HL-60/S4 treated with phorbol 12-myristate 13-acetate at 8.2 ng/mL for 4 days and 3 days (cell line): ENCODE results near the gene FBXO48.

Source experiments
- in situ Hi-C: fragments of 300-500 bp; cut with MboI; formaldehyde crosslinking; loops from 2 replicates; pipeline ENCODE4 v1.15.0; 2022; ENCODE audit warnings: low sequenced_read_pairs

Gene FBXO48

DNA sequence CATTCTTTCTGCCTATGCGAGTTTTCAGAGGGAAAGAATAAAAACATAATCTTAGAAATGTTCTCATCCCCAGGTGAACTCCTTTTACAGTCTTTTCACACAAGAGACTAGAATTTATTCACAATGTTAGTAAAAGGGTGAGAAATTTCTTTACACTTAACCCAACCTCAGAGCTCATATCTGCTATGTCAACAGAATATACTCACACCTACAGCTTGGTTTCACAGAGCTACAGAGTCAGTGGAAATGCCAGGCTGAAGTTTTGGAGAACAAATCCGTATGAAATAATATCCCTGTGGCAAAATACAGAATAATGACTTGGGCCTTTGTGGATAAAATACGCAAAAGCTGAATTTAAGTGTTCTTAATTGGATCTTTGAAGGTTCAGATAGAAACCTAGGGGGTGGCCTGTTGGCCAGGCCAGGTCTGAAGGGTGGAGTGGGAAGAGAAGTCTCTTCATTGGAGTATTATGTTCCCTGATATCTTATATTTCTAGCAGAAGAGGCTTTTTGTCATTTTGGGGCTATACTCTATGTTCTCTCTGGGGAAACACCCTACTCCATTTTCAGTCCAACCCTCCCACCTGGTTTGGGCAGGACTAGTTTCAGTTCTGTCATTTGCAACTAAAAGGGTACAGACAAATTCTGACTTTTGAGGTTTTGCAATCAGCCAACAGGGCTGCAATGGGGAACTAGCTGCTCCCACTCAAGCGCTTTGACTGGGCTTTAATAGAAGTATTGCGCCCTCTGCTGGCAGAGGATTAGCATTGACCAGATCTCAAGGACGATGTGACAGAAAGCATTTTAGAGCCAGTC, 25.7 kb downstream of the FBXO48 start:
- in situ Hi-C loops = loop anchor here (5.0 to 25.0 kb wide), 2 partner anchors 64 to 254 kb away; no protein-coding TSS in a partner anchor

DNA sequence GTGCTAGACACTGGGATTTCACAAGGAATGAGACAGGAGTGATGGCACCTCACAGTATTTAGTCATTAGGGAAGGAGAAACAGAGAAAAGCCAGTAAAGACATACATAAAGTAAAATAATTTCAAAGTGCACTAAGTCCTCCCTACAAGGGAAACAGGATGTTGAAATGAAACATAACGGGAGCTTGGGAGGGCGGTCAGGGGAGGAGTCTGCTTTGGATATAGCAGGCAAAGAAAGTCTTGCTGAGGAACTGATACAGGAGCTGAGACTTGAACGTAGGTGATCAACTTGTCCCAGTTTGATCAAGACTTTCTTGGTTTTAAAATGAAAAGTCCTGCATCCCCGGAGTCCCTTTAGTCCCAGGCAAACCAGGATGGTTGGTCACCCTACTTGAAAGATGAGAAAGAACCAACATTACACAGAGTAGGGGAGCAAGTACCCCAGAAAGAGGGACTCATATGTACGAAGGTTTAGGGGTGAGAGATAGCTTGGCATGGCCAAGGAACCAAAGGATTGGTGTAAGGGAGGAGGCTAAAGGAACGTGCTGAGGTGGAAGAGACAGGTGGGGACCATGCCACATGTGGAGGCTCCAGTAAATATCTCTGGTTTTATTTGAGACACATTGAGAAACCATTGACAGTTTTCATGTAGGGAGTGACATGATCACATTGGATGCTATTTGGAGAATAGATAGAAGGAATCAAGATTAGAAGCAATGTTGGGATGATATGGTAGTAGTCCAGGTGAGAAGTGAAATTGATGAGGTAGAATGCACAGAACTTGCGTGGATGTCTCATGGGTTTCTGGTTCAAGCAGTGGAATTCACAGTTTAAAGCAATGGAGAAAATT, 28.4 kb downstream of the FBXO48 start:
- in situ Hi-C loops = loop anchor here (25.0 kb wide), 1 partner anchor 251 kb away; no protein-coding TSS in a partner anchor

DNA sequence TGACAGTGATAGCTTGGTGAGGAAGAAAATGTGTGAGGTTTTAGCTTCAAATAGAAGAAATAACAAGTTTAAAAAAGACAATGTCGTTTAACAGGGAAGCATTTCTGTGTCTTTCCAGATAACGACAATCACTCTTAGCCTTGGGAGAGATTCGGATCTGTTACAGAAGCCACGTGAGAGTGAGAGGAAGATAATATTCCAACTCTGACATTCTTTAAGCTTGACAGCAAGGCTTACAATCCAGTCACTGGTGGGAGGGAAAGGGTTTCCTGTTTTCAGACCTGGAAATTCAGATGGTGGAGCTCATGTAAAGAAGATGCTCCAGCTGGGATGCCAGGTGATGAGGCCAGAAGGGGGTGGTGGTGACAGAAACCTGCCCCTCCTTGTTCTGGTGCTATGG, 30.8 kb downstream of the FBXO48 start:
- in situ Hi-C loops = loop anchor here (25.0 kb wide), 1 partner anchor 249 kb away; no protein-coding TSS in a partner anchor

DNA sequence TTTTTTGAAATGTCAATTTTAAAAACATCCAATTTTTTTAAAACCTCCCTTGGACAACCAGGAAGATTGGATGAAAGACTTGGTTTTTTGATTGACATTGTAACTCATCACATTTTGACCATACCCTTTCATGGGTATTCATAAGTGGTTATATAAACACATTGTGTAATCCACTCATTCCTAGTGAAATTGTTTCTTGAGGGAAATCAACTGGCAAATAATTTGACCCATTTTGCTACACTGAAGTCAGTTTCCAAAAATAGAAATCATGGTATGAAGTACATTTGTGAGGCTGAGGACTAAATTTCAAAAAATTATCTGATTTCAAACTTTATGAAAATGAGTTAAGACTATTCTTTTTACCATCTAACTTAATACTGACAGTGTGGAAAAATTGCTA, 31.5 kb downstream of the FBXO48 start:
- in situ Hi-C loops = loop anchor here (25.0 kb wide), 1 partner anchor 248 kb away; no protein-coding TSS in a partner anchor

DNA sequence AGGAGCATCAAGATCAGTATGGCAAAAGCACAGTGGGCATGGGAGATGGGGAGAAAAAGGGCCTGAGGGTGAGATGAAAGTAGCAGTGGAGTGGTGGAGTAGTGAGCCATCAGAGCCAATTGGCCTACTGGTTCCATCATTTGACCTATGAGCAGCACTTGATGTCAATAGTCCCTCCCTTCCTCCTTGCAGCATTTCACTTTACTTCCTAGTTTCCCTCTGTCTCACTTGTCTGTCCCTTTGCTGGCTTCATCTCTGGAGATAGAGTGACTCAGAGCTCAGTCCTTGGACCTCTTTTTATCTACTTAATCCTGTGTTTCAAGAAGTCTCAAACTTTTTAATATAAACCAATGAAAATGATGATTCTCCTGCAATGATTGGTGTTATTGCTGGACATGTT, 32.1 kb downstream of the FBXO48 start:
- in situ Hi-C loops = loop anchor here (25.0 kb wide), 1 partner anchor 248 kb away; no protein-coding TSS in a partner anchor

DNA sequence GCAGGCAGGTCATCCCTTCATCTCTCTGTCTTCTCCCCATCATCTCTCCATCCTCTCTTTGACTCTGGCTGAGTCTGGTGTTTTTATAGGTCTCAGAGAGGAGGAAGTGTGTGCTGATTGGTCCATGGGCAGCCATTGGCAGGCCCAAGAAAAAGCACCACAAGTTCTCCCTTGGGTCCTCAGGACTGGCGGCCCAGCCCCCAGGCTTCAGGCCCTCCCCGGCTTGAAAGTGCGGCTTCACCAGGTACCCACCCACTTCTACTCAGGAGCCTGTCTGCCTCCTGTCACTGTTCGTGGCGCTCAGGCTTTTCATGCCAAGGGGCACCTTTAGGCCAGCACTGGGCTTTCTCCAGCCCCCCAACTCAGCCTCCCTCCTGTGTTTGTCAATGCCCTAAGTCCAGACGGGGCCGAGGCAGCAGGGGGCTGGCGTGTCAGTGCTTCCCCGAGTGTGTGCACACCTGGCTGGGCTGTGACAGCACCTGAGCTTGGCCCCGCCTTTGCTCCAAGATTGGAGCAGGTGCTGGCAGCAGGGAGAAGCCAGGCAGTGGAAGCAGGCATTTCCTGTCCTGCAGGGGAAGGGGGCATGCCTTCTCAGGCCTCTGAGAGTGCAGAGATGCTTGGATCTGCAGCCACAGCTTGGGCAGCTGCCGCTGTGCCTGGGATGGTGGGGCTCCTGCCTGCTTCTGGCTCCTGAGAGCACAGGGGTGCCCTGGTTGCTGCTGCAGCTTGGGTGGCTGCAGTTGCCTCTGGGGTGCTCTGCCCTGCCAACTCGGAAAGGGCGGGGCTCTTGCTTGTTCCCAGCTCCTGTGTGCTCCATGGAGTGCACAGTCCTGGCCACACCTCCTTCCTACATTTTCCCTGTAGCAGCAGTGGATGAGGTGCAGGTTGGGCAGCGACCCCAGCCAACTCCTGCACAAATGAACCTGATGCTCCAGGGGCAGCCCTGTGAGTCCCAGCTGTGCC, 34.1 kb downstream of the FBXO48 start:
- in situ Hi-C loops = loop anchor here (25.0 kb wide), 1 partner anchor 246 kb away; no protein-coding TSS in a partner anchor

DNA sequence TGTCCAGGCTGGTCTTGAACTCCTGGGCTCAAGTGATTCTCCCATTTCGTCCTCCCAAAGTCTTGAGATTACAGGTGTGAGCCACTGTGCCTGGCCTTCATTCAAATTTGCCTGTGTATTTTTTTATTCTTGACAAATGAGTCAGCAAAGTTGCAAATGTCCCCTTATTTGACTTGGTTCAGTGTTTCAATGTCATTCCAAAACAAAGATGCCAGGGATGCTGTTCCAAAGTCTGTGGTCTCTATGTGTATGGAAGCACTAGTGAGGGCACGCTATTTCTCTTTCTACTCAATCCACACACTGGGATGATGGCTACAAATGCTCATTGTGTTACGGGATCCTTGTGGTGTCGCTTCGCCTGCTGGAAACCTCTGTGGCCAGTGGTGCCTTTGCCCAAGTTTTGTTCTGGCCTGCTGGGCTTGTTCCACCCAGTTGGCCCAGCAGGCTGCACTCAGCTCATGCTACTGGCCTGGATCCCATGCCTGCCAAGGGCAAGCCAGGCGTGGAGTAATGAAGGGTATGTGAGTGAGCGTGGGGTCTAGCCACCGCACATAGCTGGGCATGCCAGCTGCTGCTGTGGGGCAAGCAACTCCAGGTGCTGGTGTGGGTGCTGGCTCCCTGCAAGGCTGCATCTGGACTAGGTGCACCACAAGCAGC, 35.6 kb downstream of the FBXO48 start:
- in situ Hi-C loops = loop anchor here (25.0 kb wide), 1 partner anchor 244 kb away; no protein-coding TSS in a partner anchor

DNA sequence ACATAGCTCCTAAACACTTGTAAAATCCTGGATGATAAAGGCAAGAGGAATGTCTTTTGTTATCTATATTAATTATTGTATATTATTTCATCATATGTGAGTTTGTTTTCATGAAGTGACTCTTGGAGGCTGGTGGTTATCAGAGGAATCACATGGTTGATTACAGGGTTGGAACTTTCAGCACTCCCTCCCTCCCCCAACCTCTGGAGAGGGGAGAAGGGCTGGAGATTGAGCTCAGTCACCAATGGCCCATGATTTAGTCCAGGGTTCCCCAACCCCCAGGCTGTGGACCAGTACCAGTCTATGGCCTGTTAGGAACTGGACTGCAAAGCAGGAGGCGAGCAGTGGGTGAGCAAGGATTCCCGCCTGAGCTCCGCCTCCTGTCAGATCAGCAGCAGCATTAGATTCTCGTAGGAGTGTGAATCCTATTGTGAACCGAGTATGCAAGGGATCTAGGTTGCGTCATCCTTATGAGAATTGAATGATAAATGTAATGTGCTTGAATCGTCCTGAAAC, 37.7 kb downstream of the FBXO48 start:
- in situ Hi-C loops = loop anchor here (10.0 to 25.0 kb wide), 2 partner anchors 65 to 242 kb away; partner anchors contain the start of gene PLEK

DNA sequence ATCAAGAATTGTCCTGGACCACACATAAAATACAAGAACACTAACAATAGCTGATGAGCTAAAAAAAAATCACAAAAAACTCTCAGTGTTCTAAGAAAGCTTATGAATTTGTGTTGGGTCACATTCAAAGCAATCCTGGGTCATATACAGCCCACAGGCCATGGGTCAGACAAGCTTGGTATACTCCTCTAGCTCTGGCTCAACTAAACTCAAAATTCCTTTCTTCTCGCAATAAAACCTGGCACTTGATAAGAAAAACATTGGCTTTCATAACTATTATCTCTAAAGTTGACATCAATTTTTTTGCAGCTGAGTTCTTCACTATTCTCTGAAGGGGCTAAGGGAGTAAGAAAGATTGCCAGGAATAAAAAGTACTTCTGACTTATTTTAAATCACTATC, 38.3 kb downstream of the FBXO48 start:
- in situ Hi-C loops = loop anchor here (10.0 to 25.0 kb wide), 2 partner anchors 64 to 241 kb away; partner anchors contain the start of gene PLEK

DNA sequence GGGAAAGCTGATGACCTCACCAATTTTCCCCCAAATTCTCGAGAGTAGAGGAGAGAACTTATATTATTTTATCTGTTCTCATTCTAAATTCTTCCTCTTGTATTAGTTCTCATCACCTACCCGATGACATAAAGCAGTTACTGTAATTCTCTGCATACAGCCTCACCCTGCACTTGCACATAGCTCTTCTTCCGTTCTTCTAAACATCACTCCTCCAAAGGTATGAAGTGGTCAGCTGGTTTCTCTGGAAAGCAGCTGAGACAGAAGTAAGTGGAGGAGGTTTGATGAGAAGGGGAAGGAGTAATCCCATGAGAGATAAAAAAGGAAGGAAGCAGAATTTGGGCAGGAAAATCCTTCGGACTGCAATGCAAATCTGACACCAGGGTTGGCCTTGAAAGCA, 39.0 kb downstream of the FBXO48 start:
- in situ Hi-C loops = loop anchor here (10.0 to 25.0 kb wide), 2 partner anchors 63 to 241 kb away; partner anchors contain the start of gene PLEK

DNA sequence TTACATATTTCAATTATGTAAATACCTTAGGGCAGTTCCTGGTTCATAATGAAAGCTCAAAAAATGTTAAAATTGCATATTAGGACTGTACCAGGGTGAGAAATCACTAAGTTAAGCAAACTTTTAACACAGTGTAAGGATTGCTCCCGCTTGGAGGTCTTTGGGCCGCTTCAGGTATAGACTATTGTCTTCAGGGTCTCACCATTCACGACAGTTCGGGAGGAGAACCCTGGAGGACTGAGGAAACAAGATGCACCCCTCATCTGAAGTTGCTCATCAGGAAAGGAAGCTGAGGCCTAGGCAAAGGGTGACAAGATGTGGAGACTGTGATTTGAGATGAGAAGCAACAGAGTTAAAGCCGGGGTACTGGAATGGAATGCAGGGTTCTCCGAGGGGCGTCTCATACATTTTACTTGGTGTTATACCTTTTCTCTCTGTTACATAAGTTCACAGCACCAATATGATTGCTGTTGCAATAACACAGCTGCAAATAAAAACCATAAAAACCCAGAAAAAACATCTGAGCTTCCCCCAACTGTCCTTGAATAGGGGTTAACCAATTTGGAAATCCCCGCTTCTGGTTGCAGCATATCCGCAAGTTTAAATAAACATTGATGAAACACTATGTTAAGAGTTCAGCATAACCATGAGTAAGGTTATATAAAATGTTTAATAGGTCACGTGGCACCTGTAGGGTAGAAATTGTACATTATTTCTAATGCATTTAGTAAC, 40.1 kb downstream of the FBXO48 start:
- in situ Hi-C loops = loop anchor here (10.0 to 25.0 kb wide), 2 partner anchors 62 to 240 kb away; partner anchors contain the start of gene PLEK

DNA sequence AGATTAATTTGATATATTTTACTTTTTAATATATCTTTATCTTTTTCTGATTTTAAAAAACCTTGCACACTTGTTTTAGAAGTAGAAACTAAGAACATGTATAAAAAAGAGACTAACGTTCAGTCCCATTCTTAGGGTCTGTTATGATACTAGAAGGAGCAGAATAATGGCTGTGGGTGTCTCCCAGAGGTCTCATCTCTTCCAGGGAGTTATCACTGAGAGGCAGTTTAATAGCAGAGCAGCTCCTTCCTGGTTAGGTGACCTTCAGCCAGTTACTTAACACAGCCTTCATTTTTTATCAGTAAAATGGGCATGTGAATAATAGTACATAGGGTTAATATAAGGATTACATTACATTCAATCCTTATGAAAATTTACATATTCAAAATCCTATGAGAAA, 40.6 kb downstream of the FBXO48 start:
- in situ Hi-C loops = loop anchor here (10.0 to 25.0 kb wide), 2 partner anchors 62 to 239 kb away; partner anchors contain the start of gene PLEK

DNA sequence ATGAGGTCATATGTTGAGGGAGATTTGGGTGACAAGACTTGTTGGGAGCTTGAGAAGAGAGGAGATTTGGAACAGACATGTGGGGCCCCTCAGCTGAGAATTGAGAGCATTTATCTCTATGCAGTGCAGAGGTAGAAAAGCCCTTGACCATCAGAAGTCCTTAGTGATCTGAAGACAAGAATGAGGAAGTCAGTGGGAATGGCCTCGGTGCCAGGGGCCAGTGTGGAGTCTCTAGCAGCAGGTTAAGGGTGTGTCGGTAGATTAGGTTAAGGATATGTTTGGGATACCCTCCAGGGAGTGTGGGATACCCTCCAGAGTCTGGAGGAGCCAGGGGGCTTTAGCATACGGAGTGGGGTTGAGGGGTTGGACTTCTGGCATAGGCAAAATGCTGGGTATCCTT, 41.6 kb downstream of the FBXO48 start:
- in situ Hi-C loops = loop anchor here (10.0 to 25.0 kb wide), 2 partner anchors 61 to 238 kb away; partner anchors contain the start of gene PLEK

DNA sequence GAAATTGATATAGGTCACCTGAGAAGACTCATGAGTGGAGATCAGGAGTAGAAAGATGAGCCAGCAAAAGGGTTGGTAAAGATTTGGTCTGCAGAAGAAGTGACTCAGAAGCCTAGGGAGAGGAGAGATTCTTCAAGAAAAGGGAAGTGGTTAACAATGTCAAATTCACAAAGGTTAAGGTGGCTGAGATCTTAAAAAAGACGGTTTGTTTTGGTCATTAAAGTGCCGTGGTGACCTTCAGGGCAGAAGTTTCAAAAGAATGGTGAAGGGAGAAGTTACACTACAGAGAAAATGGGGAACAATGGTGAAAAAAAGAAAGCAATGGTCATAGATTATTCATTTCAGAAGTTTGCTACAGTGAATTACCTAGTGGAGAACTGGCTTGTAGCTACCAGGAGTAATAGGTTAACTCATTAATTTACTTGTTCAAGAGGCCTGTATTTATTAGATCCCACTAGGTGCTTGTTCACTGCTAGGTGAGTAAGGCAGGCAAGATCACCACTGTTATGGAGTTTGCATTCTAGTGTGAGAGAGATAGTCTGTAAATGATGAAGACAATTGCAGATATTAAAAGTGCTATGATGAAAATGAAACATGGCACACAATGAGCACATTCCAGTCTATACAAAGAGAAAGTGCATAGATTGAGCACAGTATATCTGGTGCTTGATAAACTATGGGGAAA, 43.0 kb downstream of the FBXO48 start:
- in situ Hi-C loops = loop anchor here (10.0 kb wide), 1 partner anchor 59 kb away; the partner anchor contains the start of gene PLEK

DNA sequence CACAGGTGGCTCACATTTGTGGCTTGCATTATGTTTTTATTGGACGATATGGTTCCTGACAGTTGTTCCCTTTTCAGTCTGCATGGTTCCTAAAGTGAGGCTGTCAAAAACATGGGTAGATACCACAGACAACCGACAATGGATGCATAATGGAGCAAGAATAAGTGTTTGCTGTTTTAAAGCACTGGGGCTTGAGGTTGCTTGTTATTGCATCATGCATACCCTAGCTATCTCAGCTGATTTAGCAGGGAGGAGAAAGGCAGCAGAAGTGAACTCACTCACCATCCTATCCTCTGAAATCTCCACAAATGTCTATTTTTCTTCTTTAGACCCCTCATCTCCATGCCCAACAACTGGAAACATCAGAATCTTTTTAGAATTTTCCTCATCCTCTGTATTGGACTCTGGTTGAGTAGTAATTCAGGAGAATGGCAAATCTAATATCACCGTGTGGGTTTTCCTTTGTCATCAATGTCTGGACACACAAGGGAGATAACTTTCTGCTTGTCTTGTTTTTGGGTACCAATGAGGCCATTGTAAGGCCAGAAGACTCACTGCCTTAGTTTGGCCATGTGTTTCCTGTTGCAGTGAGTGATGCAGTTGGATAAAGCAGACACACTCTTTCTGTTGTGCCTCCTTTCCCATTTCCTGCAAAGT, 46.7 kb downstream of the FBXO48 start:
- in situ Hi-C loops = loop anchor here (10.0 kb wide), 1 partner anchor 56 kb away; the partner anchor contains the start of gene PLEK

DNA sequence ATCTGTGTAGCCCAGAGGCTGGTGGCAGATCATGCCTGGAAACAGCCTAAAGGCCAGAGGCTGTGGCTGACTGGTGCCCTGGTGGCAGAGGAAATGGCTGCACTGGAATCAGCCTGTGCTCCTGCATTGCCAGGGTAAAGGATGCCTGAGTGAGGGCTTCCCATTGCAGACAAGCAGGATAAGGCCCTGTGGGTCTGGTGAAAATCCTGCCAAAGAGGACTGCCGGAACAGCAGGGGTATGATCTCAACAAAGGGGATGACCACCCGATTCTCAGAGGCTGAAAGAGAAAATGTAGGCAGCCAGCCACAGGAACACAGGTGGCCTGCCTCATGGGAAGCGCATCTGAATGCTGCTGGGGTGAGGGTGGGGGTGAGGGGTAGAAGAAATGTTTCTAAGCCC, 48.2 kb downstream of the FBXO48 start:
- in situ Hi-C loops = no loop called here

DNA sequence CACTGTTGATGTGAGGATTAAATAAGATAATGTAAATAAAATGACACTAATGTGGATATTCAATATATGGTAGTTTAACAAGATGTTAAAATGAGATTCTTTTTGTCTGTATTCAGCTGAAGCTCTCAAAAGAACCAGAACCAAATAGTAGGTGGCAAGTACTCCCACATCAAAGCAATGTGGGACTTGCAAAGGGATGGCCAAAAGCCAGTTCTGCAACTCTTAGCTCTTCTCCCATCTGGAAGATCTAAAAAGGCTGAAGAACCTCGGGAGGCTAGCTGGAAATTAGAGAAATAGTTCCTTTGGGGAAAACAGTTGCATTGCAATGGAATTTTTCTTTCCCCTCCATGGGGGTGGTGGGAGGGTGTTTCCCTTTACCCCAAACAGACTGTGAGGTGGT, 48.7 kb downstream of the FBXO48 start:
- in situ Hi-C loops = no loop called here
